NCI-H128 (cell line): ENCODE data around the gene FHDC1.

Experiments used
- DNase-seq: peaks from one replicate; lab custom pipeline; 2025; ENCODE audit not compliant: unreplicated experiment; lab: John Stamatoyannopoulos, UW

Gene FHDC1

GRCh38 chr4:153004081-153004850 is 68.1 kb downstream of the FHDC1 start:
- no peak for DNase-seq

DNA sequence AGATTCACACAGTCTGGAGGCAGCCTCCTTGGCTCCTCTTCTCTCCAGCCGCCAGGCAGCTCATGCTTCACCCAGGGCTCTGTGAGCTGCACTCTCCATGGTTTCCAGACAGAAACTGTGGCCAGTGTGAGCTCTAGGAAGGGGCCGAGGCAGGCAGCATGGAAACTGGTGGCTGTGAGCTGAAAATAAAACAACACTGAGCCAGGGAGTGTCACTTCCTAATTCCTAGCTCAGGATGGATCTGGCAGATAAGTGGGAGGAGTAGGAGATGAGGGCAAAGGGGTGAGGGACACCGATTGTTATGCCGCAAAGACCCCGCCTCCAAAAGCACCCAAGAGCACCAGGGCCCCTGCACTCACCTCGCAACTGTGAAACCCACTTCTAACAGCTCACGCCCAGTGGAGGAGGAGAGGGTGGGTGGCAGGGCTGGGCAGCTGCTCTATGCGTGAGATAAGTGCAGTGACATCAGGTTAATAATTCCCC is 69.8 kb downstream of the FHDC1 start:
- no peak for DNase-seq

DNA sequence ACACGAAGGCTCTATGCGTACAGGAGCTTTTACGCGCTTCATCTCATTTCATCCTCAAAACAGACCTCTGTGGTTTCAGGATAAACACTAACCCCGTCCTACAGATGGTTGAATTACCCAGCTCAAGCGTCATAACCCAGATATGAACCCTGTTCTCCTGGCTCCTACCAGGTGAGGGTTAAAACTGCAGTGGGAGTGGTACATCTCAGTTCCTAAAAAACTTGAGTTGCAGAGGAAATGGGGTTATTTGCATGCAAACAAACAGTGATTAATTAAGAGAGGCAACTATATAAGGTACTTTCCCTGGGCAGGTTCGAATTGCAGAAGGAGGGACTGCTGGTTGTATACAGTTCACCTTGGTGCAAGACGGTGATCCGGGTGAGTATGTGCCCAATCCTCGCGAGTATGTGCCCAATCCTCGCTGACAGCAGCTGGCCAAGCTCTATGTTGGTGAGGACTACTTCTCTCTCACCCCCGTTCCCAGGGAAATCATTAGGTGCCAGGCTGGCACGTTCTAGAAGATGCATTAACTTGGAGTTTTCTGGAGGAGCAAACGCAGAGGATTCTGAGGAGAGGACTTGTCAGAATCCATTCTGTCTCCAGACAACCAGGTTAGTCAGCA is 72.6 kb downstream of the FHDC1 start:
- no peak for DNase-seq

GRCh38 chr4:153010146-153010545 is 74.0 kb downstream of the FHDC1 start:
- DNase-seq: no peak

- no peak for DNase-seq
Measured at GRCh38 chr4:153013202-153013977, 77.3 kb downstream of the FHDC1 start.

GRCh38 chr4:153014460-153014859 is 78.3 kb downstream of the FHDC1 start:
- no peak for DNase-seq

GRCh38 chr4:153016592-153016991 is 80.5 kb downstream of the FHDC1 start:
- no peak for DNase-seq

GRCh38 chr4:153018031-153018430 is 81.9 kb downstream of the FHDC1 start:
- DNase-seq: no peak

GRCh38 chr4:153018684-153019083 is 82.6 kb downstream of the FHDC1 start:
- DNase-seq: no peak

DNA sequence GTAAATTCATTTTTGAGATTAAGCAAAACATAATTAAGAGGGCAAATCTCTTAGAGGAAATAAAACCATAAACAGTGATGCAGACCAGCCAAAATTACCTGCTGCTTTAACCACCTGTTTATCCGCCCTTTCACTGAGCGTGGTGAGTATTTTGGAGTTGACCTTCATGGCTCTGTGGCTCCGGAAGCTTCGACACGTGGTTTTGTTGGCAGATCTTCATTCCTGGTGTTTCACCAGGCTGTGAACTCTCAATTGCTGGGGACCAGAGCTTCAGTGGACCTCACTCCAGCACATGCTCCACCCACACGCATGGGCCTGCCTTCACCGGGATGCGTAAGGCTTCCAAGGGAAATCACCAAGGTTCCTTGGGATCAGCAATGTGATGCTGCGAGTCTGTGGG is 83.8 kb downstream of the FHDC1 start:
- no peak for DNase-seq

DNA sequence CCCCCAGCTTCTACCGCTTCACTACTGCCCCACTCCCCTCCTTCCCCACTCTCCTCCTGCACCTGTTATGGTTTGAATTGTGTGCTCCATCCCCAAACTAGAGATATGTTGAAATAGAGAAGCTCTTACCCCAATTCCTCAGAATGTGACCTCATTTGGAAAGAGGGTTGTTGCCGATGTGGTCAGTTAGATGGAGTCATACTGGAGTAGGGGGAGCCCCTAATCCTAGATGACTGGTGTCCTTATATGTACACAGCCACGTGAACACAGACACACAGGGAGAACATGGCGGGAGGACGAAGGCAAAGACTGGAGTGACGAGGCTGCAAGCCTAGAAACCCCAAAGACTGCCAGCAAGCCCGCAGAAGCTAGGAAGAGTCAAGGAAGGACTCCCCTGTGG is 84.3 kb downstream of the FHDC1 start:
- no peak for DNase-seq

DNA sequence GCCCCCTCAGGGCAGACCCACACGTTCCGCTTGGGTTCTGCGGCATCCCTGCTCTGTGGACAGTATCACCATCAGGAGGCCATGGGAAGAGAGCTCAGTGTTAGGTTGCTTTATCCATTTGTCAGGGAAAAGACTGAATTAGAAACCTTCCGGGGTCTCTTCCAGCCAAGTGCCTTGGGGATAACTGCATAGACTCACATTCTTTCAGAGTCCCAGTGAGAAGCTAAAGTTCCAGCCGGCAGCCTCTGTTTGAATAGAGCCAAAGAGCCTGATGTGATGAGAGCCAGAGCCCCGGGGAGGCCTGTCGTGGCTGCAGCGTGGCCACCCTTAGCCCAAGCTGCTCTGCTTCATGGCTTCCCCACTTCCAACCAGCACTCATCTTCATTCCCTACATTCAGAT is 85.2 kb downstream of the FHDC1 start:
- DNase-seq: no peak

DNA sequence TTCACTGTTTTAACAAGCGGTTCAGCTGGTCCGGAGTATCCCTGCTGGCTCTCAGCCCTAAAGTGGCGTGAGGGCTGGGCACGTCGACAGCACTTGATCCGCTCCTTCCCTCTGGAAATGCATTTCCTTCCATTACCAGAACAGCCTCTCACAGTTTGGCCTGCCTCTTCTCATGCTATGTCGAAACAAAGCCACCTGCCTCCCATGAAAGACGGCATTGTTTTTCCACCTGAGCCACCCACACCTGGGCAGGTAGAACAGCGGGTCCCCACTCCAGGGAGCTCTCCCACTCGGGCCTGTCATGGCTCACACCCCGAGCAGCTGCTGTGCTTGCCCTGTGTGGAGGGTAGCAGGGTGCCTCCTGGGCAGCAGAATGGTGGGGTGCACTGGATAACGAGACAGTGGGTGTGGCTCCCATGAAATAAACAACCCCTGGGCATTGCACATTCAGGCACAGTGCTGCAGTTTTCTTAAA is 86.2 kb downstream of the FHDC1 start:
- peak; percentile 51 for DNase-seq

DNA sequence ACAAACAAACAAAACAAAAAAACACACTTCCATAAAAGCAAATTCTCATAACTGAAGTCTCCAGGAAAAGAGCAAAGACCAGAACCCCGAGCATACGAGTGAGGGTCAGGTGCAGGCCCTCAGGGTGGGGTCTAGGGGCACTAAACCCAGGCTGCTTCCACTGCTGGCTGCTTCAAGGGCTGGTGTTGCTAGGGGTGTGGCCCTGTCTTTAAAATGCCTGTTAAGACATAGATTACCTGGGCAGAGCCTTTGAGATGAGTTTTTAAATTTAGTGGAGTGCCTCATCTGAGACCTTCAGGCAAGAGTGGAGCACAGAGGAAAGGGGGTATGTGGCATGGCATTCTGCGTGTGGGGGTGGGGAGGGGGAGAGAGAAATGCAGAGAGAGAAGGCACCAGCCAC is 87.0 kb downstream of the FHDC1 start:
- DNase-seq: no peak

- DNase-seq: peak; percentile 8
Measured at GRCh38 chr4:153023692-153024394, 87.7 kb downstream of the FHDC1 start.

GRCh38 chr4:153024466-153024865 is 88.3 kb downstream of the FHDC1 start:
- no peak for DNase-seq

DNA sequence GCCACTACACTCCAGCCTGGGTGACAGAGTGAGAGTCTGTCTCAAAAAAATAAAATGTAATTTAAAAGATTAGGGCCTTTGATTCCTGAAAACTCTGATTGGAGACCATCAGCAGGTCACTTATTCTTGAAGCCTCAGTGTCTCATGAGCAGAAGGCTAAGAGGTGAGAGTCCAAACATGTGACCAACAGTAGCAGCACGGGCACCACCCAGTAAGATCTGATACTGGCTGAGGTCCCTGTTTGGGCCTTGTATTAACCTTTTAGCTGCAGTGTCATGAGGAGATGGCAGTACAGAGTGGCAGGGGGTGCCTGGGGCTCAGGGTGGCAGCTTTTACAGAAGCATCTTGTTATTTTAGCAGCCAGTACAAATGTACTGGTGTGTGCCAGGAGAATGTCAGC is 89.3 kb downstream of the FHDC1 start:
- DNase-seq: no peak

DNA sequence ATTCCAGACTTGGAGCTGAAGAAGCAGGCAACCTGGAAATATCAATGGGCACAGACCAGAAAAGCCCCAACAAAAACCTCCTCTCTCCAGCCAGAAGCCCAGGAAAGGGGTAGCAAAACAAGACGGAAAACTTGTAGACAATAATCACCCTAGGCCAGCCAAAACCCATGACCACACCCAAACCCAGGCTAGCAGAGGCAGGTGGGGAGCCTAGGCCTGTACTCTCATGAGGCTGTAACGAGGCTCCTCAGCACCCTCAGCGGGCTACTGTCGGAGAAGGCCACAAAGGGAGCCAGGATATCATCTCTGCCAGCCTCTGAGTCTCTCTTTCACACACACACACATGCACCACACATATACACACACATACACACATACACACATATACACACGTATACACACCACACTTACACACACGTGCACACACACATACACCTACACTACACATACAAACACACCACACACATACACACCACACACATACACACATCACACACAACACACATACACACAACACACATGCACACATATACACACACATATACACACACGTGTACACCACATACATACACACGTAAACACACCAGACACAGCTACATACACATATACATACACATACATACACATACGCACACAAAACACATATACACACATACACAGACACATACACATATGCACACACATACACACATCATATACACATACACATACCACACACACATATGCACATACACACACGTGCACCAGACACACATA is 90.6 kb downstream of the FHDC1 start:
- DNase-seq: no peak

DNA sequence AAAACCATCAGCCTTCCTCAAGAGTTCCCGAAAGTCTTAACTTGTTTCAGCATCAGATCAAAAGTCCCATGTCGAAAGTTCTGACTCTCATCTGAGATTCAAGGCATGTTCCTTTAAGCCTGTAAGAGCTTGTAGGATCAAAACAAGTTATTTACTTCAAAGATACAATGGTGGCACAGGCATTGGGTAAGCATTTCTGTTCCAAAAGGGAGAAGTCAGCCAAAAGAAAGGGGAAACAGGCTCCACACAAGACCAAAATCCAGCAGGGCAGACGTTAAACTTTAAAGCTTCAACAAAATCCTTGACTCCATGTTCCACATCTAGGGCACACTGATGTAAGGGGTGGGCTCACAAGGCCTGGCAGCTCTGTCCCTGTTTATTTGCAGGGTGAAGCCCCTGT is 91.7 kb downstream of the FHDC1 start:
- DNase-seq: no peak

DNA sequence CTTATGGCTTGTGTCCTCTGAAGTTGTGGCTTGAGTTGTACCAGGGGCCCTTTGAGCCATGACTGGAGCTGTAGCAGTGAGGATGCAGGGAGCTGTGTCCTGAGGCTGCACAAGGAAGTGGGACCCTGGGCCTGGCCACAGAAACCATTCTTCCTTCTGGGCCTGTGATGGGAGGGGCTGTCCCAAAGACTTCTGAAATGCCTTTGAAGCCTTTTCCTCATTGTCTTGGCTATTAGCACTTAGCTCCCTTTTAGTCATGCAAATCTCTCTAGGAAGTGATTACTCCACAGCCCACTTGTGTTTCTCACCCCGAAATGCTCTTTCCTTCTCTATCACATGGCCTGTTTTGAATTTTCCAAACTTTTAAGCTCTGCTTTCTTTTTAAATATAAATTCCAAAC is 92.4 kb downstream of the FHDC1 start:
- DNase-seq: no peak
